Occipital lobe (tissue), 2 donors: ENCODE results near the gene KIAA1614. TPM values are rescaled to one million over a fixed set of nuclear protein-coding genes. Genes with fewer than 3 reads are reported as not detected.
A peak's percentile ranks its signal among the peaks of the same experiment; 100 is the strongest.

Source experiments
- DNase-seq: peaks from one replicate; lab custom pipeline; 2025; lab: John Stamatoyannopoulos, UW
- total RNA-seq: library from RNA; depleted of rRNA; stranded (reverse); fragments of >200 nt; gene quantifications from one replicate; pipeline ENCODE4 v1.2.3, GENCODE V29; 2014

KIAA1614 gene
- total RNA-seq, 1 donor from 2014 or later = 5.6 TPM

DNA sequence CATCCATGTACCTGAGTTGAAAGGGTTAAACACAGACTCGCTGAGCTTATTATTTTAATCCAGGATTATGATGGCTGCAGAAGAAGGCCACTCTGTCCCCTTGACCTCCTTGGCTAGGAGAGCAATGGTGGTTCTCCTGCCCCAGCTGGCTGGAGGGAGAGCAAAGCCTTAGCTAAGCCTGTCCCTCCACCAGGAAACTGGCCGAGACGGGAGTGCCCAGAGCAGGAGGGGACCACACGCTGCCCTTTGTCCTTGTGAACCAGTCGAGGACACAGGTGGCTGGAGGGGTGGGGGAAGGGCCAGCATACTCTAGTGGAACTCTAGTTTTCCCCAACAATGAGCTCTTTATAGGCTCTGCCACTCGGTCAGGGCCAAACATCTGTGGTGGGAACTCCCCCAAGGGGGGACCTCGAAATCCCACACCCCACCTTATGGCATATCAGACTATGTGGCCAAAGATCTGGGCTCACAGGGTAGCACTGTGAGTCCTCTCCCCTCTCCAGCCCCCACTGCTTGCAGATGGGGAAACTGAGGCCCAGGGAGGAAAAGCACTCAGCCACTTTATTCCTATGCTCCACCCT, 12.9 kb downstream of the KIAA1614 start:
- peak; percentile 49 for DNase-seq

DNA sequence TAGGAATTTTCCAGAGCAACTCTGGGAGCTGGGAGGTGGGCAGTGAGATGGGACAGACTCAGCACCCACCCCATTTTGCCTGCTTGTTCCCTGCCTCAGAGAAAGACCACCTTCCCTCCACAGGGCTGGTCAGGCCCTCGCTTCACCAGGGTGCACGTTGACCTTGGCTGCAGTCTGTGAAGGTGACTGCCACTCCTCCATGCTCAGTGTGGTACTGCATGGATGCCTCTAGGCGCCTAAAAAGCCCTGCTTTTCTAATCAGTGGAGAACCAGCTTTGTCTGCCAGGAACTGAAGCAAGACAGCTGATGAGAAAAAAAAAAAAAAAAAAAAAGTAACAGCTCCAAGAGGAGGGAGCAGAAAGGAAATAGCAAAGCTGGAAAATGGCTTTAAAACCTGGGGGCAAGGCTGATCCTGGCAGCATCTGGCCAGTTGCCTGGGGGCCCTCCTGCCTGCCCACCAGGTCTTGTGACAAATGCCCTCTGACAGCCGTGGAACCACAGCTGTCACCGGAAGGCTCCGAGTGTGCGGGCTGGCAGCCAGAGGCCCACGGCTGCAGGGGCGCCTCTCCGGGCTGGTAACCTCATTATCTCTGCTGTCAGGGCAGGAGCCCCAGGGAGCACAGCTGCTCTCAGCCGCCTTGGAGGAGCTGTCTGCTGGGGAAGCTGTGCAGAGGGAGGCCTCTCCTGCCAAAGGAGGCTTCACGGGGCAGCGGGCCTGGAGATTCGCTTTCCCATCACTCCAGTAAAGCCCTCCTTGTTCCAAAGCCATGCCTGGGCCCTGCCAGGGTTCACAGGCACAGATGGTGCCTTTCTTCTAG, 13.7 kb downstream of the KIAA1614 start:
- DNase-seq = peak; percentile 55

DNA sequence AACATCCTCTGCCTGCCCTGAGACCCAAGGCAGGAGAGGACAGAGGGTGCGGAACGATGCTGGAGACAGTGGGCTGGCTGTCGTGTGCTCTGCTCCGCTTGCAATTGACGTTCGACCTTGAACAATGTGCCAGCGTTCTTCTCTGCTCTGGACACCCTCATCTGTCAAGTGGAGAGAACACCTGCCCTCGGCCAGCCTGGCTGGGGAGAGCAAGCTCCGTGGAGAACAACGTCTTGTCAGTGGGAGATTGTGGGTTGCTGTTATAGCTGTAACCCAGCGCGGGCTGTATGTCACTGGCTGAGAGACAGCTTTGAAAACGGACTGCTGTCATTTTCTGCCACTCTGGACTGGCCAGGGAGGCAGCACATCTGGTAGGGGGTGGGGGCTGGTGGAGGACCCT, 14.7 kb downstream of the KIAA1614 start:
- DNase-seq = peak; percentile 55

DNA sequence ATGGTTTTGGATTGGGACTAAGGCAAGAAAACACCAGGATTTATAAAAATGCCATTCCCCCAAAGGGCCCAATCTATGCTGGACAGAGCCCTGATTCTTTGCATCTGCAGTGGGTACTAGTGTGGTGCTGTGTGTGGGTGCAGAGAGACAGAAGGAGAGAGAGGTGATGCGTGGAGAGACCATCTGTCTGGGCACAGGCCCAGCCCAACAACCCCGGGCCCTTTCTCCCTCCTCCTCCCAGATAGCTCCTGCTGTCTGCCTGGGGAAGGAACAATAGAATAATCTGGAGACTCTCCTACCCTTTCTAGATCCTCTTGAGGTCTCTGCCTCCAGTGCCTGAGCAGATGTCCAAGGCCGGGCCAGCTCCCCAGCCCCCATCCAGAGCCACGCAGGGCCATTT, 15.1 kb downstream of the KIAA1614 start:
- DNase-seq = no peak

DNA sequence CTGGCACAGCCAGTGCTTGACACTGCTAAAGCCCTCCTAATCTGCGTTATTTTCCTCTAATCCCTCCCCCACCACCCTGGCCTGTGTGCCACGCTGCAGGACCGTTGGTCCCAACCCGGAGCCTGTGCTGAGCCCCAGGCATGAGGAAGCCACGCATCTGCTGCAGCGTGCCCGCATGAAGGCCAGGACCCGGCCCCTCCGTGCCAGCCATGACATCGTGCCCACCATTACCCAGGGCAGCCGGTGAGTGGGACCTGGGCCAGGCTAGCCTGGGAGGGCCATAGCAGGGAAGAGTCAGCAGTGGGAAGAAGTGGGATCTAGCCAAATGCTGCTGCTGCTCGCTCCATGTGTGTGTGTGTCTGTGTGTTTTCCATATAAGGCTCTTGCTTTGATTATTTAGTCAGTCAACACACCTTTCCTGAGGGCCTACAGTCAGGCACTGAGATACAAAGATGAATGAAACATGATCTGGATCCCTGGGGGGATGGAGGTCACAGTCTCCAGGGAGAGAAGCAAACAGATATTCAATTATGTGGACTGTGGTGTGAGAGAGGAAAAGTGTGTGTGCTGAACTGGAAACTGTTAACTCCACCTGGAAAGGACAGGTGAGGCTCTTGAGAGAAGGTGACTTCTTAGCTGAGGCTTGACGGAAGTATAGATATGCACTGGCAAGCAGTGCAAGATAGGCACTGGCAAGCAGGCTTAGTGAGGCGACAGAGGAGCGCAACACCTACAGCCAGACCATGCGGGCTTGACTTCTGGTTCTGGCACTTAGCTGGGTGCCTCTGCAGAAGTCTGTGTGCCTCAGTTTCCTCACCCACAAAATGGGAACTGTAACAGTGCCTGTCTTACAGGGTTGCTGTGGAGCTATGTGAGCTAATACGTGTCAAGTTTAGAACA, 15.9 kb downstream of the KIAA1614 start:
- DNase-seq = no peak

DNA sequence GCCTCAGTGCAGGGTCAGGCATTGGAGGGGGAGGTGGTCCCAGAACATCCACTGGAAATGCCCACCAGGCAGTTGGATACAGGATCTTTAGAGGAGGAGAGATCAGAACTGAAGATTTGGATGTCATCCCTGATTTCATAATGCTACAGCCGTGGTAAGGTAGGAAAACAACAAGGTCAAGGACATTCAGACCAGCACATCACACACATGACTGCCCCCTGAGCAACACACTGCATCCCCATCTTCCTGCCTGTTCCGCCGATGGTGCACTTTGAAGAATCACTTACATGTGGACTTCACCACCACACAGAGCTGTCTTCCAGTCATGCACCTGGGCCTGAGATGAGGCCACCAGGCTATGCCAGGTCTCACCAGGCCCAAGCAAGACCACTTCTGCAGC, 16.7 kb downstream of the KIAA1614 start:
- no peak for DNase-seq

DNA sequence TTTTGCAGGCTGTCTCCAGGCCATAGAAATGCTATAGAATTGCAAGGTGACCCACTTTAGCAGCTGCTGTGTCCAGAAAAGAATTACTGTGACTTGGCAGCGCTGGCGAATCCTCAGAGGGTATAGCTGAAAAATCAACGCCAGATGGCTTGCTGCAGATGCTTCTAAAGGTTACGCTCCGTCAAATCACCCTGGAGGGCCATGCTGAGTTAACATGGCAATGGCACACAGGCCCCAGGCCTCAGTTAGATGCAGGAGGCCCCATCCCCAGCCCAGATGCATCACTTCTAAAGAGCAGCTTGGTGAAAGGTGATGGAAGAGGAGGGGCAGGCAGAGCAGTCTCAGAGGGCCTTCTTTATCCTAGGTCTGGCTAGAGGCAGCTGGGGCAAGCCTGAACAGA, 18.0 kb downstream of the KIAA1614 start:
- no peak for DNase-seq

DNA sequence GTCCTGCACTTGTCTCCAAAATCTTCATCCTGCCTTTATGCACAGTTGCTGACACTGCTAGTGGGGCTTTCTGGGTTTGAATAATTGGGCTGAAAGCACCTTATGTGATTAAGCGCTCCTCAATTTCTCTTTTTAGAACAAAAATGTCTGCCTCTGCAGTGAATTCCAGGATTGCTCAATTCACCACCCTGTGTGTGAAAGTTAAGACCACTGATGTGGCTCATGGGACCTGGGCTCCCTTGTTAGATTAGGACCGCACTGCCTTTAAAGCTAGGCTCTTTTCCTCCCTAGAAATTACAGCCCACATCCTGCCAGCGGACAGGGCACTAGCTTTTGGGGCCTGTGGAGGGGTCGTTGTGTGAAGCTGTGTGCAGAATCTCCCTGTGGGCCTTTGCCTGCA, 18.8 kb downstream of the KIAA1614 start:
- DNase-seq = no peak

DNA sequence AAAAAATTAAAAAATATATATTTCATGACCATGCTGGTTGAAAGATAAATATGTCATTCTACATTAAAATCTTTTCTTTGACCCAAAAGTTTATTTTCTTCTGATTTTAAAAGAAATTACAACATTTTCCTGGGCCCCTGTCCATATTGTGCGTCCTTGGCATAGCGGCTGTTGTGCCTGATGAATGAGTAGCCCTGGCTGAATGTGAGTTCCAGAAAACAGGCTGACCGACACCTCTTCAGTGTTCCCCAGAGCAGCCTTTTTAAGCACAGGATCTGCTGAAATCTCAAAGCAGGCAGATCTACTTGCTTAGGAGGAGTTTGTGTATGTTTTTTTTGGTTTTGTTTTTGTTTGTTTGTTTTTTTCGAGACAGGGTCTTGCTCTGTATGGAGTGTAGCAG, 19.7 kb downstream of the KIAA1614 start:
- no peak for DNase-seq

DNA sequence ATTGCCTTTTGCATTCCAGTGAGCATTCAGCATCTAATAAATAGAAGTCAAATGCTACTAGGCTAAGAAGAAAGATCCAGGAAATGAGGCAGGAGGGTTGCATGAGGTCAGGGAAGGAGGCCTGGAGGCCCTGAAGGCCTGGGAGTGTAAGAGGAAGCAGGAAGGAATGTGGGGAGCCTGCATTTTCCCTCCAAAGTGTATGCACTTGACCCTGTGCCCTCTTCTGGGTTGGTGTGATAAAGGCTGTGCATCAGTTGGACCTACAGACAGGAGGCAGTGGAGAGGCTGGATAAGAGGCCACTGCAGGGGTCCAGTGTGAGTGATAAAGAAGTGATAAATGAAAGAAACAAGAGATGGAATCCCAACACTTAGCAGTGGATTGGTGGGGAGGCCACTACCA, 20.4 kb downstream of the KIAA1614 start:
- no peak for DNase-seq

DNA sequence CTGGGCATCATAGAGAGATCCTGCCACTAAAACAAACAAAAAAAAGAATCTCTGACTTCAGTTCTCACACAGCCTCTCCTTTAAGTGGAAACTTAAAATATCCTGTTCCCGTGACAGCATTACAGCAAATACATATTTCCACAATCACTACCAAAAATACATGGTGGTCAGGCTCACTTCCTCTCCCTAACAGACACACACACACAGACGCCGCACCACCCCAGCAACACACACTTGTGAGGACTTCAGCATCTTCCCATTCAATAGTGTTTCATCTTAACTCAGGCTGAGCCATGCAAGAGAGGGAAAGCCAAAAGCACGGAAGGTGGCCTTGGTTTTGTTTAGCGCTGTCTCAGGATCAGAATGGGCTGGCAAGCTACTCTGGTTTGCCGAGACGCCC, 21.9 kb downstream of the KIAA1614 start:
- no peak for DNase-seq

DNA sequence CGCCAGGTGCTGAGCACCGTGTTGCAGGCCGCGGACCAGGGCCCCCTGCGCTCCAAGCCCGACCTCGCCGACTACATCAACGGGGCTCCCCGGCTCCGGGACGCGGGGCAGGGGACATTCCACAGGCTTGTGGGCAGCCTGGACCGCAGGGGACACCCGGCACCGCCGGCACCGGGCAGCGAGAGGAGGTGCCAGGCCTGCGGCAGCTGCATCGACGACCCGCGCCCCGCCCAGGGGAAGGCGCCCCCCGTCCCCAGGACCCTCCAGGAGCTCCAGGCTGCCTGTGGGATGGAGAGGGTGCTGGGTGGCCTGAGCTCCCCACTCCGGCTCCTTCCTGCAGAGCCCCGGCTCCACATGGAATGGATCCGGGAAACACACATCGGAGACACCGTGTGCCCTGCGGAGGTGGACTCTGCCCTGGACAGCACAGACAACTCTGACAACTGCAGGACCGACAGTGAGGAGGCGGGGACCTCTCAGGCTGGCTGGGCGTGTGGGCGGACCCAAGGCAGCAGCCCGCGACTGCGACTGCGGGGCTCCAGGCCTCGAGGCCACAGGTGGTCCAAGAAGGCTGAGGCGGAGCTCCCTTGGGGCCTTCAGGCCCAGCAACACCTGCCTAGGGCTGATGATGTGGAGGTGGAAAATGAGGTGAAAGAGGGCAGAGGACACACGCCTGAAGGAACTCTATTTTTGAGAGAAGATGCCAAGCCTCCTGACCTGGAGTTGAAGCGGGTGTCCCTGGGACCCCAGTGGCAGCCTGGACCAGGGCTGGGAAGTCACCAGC, 22.8 kb downstream of the KIAA1614 start:
- DNase-seq = no peak

DNA sequence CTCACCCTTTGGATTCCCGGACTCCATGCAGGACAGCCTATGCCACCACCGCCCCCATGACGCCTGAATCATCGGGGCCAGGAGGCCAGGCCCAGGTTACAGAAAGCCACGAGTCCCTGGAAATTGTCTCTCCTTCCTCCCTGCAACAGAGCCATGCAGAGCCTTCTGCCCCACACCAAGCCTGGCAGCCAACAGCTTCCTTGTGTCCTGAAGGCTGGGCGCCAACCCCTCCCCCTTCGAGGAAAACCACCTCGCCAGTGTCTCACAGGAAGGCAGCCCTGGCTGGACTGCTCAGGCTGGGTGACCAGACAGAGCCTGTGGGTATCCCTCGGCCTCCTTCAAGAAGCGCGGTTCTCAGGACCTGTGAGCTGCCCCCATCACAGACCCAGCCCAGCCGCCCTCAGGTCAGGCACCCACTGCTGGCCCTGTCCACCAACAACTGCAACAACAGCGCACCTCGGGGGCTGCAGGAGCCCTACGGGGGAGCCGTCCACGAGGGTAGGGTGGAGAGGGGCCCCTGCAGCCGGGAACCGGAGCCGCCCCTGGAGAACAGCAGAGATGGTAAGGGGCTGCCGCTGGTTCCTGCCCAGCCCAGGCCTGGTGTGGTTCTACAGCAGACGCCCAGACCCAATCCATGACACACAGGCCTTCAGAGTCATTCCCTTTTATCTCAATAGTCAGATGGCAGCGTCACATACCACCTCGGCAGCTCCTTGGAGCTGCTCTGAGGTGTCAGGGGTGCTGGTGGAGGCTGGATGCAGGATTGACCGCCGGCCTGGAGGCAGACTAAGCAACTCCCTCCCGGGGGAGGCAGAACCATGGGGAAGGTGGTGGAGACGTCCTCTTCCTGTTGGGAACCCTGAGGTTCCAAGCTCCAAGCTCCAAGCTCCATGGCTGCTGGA, 23.7 kb downstream of the KIAA1614 start:
- no peak for DNase-seq

DNA sequence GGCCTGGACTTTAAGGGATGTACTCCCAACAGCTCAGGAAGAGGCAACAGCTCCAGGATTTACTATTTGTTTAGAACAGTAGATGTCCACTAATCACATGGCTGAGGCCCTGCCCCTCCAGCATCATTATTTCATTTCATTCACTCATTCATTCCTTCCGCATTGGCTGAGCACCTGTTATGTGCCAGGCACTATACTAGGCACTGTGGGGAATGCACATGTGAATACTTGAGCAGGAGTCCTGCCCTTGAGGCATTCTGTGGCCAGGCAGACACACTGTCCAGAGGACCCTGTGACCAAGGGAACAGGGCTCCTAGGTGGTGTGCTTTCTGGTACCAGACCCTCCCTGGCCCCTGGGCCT, 24.3 kb downstream of the KIAA1614 start:
- DNase-seq = no peak

DNA sequence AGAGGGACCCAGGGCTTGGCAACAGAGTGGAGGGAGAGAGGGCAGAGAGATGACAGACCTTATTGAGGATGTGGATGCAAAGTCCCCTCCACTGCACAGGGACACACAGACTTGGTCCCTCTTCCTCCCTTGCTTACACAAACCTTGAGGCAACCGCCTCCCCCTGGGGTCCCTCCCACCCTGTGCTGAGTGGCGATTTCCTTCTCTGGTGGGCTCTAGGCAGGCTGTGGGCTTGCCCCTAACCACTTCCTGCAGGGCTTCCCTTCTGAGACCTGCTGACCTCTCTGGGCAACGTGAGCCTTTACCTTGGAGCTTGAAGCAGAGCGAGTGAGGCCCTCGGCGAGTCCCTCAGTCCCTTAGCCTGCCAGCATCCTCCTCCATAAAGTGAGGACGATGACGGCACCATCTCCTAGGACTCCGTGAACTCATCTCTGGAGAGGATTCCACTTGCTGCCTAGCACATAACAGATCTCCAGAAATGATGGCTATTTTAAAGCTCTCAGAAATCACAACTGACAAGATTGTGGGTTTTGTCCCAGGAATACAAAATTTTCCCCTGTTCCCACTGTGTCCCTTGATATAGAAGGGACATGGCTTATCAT, 25.0 kb downstream of the KIAA1614 start:
- peak; percentile 46 for DNase-seq

DNA sequence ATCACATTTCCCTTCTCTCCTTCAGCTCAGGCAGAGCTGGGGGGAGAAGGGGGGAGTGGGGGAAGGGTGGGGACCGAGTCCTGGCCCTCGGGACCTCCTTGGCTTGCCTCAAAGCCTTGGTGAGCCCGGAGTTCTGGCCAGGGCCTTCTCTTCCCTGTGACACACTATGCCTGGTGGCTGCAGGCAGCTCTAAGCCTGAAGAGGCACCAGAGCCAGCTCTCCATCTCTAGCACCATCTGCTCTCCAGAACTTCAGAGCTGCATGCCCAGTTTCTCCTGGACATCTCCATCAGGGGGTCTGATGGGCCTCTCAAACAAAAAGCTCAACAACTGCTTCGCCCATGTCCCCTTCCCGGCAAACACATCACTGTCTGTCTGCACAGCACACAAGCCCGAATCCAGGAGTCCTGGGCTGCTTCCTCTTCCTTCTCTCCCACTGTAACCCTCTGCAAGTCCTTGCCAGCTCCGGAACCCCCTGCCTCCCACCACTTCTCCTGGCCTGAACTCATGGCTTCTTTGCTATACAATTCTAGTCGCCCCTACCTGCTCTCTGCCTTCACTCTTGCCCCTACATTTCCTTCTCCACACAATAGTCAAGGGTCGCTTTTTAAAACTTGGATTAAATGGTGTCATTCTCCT, 26.5 kb downstream of the KIAA1614 start:
- DNase-seq = no peak

DNA sequence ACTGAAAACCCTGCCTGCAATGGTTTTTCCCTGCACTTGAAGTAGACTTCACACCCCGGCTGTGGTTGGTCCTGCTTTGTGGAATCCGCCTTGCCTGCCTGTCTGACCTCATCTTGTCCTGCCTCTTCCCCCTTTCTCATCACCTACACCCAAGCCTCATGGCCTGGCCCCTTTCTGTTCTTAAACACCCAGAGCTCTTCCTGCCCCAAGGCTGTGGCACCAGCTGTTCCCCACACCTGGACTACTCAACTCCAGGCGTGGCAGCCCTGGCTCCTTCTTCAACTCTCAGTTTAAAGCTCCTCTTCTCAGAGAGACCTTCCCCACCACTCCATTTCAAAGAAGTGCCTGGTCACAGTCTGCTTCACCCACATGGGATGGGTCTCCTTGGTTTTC, 27.0 kb downstream of the KIAA1614 start:
- no peak for DNase-seq

DNA sequence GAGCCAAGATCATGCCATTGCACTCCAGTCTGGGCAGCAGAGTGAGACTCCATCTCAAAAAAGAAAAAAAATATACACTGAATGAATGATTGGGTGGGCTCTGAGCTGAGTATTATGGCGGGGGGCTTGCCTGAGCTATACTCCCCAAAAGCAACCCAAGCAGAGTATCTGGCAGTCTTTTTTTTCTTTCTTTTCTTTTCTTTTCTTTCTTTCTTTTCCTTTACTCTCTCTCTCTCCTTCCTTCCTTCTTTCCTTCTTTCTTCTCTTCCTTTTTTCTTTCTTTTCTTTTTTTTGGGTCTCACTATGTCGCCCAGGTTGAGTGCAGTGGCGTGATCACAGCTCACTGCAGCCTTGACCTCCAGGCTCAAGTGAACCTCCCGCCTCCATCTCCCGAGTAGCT, 27.7 kb downstream of the KIAA1614 start:
- no peak for DNase-seq

DNA sequence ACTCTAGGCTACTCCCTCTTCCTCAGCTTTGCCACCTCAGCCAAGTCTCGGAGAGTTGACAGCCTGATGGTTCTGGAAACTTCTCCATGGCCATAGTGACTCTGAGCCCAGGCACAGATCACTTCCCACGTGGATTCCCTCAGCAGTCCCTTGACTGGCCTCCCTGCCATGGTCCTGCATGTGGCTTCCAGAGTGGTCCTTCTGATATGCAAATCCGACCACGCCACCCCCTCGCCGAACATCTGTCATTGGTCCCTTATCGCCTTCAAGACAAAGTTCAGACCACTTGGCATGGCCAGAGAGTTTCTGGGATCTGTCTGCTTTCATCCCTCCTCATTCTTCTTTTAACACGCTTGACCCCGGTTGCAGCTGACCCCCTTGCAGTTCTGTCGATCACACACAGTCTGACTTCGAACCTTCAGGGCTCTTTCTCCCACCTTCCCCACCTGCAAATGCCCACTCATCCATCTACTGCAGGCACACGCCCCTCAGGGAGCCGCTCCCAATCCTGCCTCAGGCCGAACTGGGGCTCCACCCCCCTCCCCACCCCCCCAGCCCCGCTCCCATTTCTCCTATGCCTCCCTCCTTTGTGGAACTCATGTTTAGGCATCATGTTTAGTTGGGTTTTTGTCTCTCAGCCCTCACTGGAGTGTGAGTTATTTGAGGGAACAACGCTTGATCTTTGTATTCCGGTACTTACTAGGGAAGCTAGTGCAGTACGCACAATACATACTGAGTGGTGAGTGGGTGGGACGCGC, 29.0 kb downstream of the KIAA1614 start:
- no peak for DNase-seq
